Loucy (cell line): ENCODE measurements around the gene PRR36.

Experiments used
- H2AFZ ChIP-seq: fragments of 200-600 bp; sonication (generic); 2 replicates; pipeline ENCODE4 v1.6.0; 2016; ENCODE audit warnings: antibody characterized with exemption, mild to moderate bottlenecking, low read length, moderate library complexity
- H3F3A ChIP-seq: fragments of 200-600 bp; 2 replicates; pipeline ENCODE4 v1.6.0; 2016; ENCODE audit warnings: antibody characterized with exemption, low read depth, mild to moderate bottlenecking
- H3K27me3 ChIP-seq: fragments of 200-600 bp; sonication (generic); 2 replicates; pipeline ENCODE4 v1.6.1; 2014; ENCODE audit warnings: low read length, mild to moderate bottlenecking; ENCODE audit not compliant: insufficient read depth, poor library complexity, severe bottlenecking
- H3K36me3 ChIP-seq: fragments of 200-600 bp; sonication (generic); 2 replicates; pipeline ENCODE4 v1.6.1; 2016; ENCODE audit warnings: low read length; ENCODE audit not compliant: insufficient read depth
- H3K4me1 ChIP-seq: fragments of 200-600 bp; sonication (generic); 2 replicates; pipeline ENCODE4 v1.5.1; 2014; ENCODE audit warnings: low read length, mild to moderate bottlenecking; ENCODE audit not compliant: insufficient read depth, poor library complexity, severe bottlenecking
- H3K4me2 ChIP-seq: fragments of 200-600 bp; sonication (generic); 2 replicates; pipeline ENCODE4 v1.6.0; 2014; ENCODE audit warnings: antibody characterized with exemption, low read length, low read depth, mild to moderate bottlenecking; ENCODE audit not compliant: poor library complexity, severe bottlenecking
- H3K4me3 ChIP-seq: fragments of 200-600 bp; sonication (generic); 2 replicates; pipeline ENCODE4 v1.5.1; 2014; ENCODE audit warnings: low read length, mild to moderate bottlenecking, mixed read lengths; ENCODE audit not compliant: poor library complexity, severe bottlenecking
- H3K79me2 ChIP-seq: fragments of 200-600 bp; sonication (generic); 2 replicates; pipeline ENCODE4 v1.6.1; 2014; ENCODE audit warnings: low read length; ENCODE audit not compliant: insufficient read depth
- H3K9ac ChIP-seq: fragments of 200-600 bp; sonication (generic); 2 replicates; pipeline ENCODE4 v1.6.0; 2014; ENCODE audit warnings: mild to moderate bottlenecking, low read depth, low read length, moderate library complexity; ENCODE audit not compliant: poor library complexity, severe bottlenecking
- H3K9me2 ChIP-seq: fragments of 200-600 bp; sonication (generic); replicated peaks from 2 replicates; pipeline ENCODE4 v1.6.1; 2016; ENCODE audit warnings: low read depth, low read length, mixed read lengths
- H3K9me3 ChIP-seq: fragments of 200-600 bp; sonication (generic); 2 replicates; pipeline ENCODE4 v1.6.1; 2014; ENCODE audit warnings: mild to moderate bottlenecking, antibody characterized with exemption, low read length, low read depth; ENCODE audit not compliant: insufficient read depth
- H4K20me1 ChIP-seq: fragments of 200-600 bp; sonication (generic); 2 replicates; pipeline ENCODE4 v1.6.0; 2014; ENCODE audit warnings: antibody characterized with exemption, low read length, mild to moderate bottlenecking; ENCODE audit not compliant: insufficient read depth, poor library complexity, severe bottlenecking
- CTCF ChIP-seq: fragments of 200-600 bp; sonication (generic); conservative IDR thresholded peaks from 2 replicates; pipeline ENCODE4 v1.5.1; 2014; ENCODE audit warnings: mild to moderate bottlenecking, antibody characterized with exemption, low read length
- EZH2phosphoT487 ChIP-seq: fragments of 200-600 bp; IDR thresholded peaks from 2 replicates; pipeline ENCODE4 v1.6.1; 2018; ENCODE audit warnings: antibody characterized with exemption, mild to moderate bottlenecking, moderate library complexity, borderline replicate concordance

The PRR36 gene

DNA sequence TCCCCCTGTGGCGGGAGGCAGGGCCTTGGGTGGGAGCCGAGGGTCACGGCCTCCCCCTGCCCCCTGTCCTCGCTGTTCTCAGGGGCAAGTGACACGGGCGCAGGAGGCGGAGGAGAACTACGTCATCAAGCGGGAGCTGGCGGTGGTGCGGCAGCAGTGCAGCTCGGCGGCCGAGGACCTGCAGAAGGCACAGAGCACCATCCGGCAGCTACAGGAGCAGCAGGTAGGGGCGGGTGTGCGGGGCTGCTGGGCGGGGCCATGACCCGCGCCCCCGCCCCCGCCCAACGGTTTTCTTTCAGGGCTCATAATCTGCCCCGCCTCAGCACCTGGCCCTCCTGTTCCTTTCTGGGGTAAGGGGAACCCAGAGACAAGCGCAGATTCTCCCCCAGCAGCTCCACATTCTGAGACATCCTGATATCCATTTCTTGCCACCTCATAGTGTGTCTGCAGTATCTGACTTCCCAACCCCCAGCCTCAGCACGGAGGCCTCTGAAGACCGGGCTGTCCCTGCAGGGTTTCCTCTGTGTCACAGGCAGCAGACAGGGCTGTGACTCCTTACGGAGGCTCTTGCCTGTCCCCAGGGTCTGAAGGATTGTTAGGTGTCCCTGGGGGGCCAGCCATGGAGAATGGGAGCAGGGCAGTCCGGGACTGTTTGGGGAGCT lies 15.9 kb downstream of the PRR36 start:
- Histone ChIP-seq H3K9ac (no peak overlapping the region), H3K79me2 (no peaks in the 10 kb centered on the region), H2AFZ (no peak overlapping the region), H3K36me3 (no peaks in the 10 kb centered on the region), H3K9me3 (no peaks in the 10 kb centered on the region), H3K27me3 (no peaks in the 10 kb centered on the region), H3K4me3 (no peak overlapping the region), H3K4me1 (no peaks in the 10 kb centered on the region), H3K4me2 (no peak overlapping the region), H3K9me2 (no peaks in the 10 kb centered on the region), H4K20me1 (no peaks in the 10 kb centered on the region), H3F3A (no peaks in the 10 kb centered on the region)
- no peak for TF ChIP-seq CTCF
- TF ChIP-seq EZH2phosphoT487 = no peak

- Histone ChIP-seq H3K9ac (no peak overlapping the region), H3K9me2 (no peaks in the 10 kb centered on the region), H3K4me3 (no peak overlapping the region), H4K20me1 (no peaks in the 10 kb centered on the region), H2AFZ (no peak overlapping the region), H3K36me3 (no peaks in the 10 kb centered on the region), H3K4me2 (no peak overlapping the region), H3K9me3 (no peaks in the 10 kb centered on the region), H3K4me1 (no peaks in the 10 kb centered on the region), H3F3A (no peaks in the 10 kb centered on the region), H3K27me3 (no peaks in the 10 kb centered on the region), H3K79me2 (no peaks in the 10 kb centered on the region)
- TF ChIP-seq CTCF = no peak
- TF ChIP-seq EZH2phosphoT487 = no peak
These were observed 16.5 kb downstream of the PRR36 start for GRCh38 chr19:7857727-7858108.

GRCh38 chr19:7856679-7857663 lies 17.2 kb downstream of the PRR36 start:
- Histone ChIP-seq H3K27me3 (no peaks in the 10 kb centered on the region), H3F3A (no peaks in the 10 kb centered on the region), H3K9me2 (no peaks in the 10 kb centered on the region), H2AFZ (no peak overlapping the region), H3K9me3 (no peaks in the 10 kb centered on the region), H3K36me3 (no peaks in the 10 kb centered on the region), H3K4me1 (no peaks in the 10 kb centered on the region), H3K4me3 (no peak overlapping the region), H4K20me1 (no peaks in the 10 kb centered on the region), H3K4me2 (no peak overlapping the region), H3K9ac (no peak overlapping the region), H3K79me2 (no peaks in the 10 kb centered on the region)
- TF ChIP-seq EZH2phosphoT487 (no peak), CTCF (no peak)
